Transverse colon (tissue), 4 donors: Measurements from ENCODE around the gene CDCA8.

ENCODE experiments used
- CTCF ChIP-seq, 5 experiments: fragments of 200-600 bp in 3 of 5; fragments of 450-650 bp in 2 of 5; sonication (generic) in 3 of 5; IDR thresholded peaks; 1 replicate in 2 of 5; 2 replicates in 3 of 5; pipeline ENCODE4 v1.5.1; 2016 to 2017; ENCODE audit warnings: antibody characterized with exemption in 5 of 5, inconsistent platforms in 3 of 5, mild to moderate bottlenecking in 2 of 5, moderate library complexity in 1 of 5
- EP300 ChIP-seq: sonication (generic); formaldehyde crosslinking; IDR thresholded peaks from one replicate; pipeline ENCODE4 v1.6.1; 2017; ENCODE audit warnings: antibody characterized with exemption, low read depth
- POLR2AphosphoS5 ChIP-seq, 3 donors: sonication (generic); formaldehyde crosslinking; IDR thresholded peaks; one replicate each; pipeline ENCODE4 v1.6.1; 2016; ENCODE audit warnings: antibody characterized with exemption in 3 of 3

- TF ChIP-seq EP300 = no peak
- no peak for TF ChIP-seq POLR2AphosphoS5 (IDR thresholded peaks at IDR 0.05)
- peak; percentile 83 to 88 (median 87) for TF ChIP-seq CTCF (IDR thresholded peaks at IDR 0.05)
These were observed 9.9 kb upstream of the CDCA8 start for GRCh38 chr1:37682334-37682987.
